Parathyroid adenoma (tissue), 2 donors: ENCODE measurements around the gene RETREG1.

Experiments used
- H2AFZ ChIP-seq: fragments of 300-600 bp; sonication (generic); one replicate; pipeline ENCODE4 v1.7.0; 2017; ENCODE audit warnings: antibody characterized with exemption, mild to moderate bottlenecking
- H3K27ac ChIP-seq: fragments of 300-600 bp; sonication (generic); one replicate; pipeline ENCODE4 v1.7.0; 2017
- H3K27me3 ChIP-seq: fragments of 300-600 bp; sonication (generic); one replicate; pipeline ENCODE4 v1.7.0; 2017; ENCODE audit warnings: low read length; ENCODE audit not compliant: control insufficient read depth, insufficient read depth
- H3K36me3 ChIP-seq: fragments of 300-600 bp; sonication (generic); one replicate; pipeline ENCODE4 v1.7.0; 2017; ENCODE audit warnings: low read length; ENCODE audit not compliant: control insufficient read depth, insufficient read depth
- H3K4me1 ChIP-seq: fragments of 300-600 bp; sonication (generic); one replicate; pipeline ENCODE4 v1.7.0; 2017; ENCODE audit warnings: control low read depth
- H3K4me2 ChIP-seq: fragments of 300-600 bp; sonication (generic); one replicate; pipeline ENCODE4 v1.7.0; 2017; ENCODE audit warnings: low read length
- H3K4me3 ChIP-seq: fragments of 300-600 bp; sonication (generic); one replicate; pipeline ENCODE4 v1.7.0; 2017; ENCODE audit warnings: low read depth, low read length
- H3K79me2 ChIP-seq: fragments of 300-600 bp; sonication (generic); one replicate; pipeline ENCODE4 v1.7.0; 2017; ENCODE audit warnings: control low read depth
- H3K9ac ChIP-seq: fragments of 300-600 bp; sonication (generic); one replicate; pipeline ENCODE4 v1.7.0; 2017; ENCODE audit warnings: mild to moderate bottlenecking
- H3K9me3 ChIP-seq: fragments of 300-600 bp; sonication (generic); one replicate; pipeline ENCODE4 v1.7.0; 2017; ENCODE audit warnings: low read length; ENCODE audit not compliant: control insufficient read depth
- TF ChIP-seq, protein P1 (sequence below): fragments of 300-600 bp; sonication (generic); IDR thresholded peaks from one replicate; pipeline ENCODE4 v1.7.0; 2017; ENCODE audit warnings: antibody characterized with exemption, mild to moderate bottlenecking
- donor health status: primary hyperparathyroidism.

Gene RETREG1

DNA sequence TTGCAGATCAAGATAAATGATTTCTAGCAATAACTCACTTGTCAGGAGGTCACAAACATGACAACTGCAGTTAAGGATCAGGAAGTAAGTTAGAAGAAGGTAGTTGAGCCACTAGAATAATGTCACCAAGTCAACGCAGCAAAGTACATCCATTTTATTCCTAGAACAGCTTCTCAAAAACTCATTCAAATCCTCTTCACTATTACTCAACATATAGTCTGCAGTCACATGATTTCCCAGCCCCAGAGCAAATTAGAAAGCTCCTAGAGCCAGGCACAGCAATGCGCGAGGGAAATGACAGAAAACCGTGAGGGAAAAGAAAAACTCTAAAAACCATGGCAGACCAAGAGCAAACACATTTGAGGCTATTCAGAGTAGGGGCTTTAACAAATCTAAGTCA lies 101.3 kb downstream of the RETREG1 start:
- Histone ChIP-seq H3K27me3 (no peaks in the 10 kb centered on the region), H3K9ac (no peak overlapping the region), H3K9me3 (no peaks in the 10 kb centered on the region), H3K4me2 (no peak overlapping the region), H2AFZ (no peak overlapping the region), H3K36me3 (no peaks in the 10 kb centered on the region), H3K4me3 (no peak overlapping the region), H3K79me2 (peaks cover 5% of the 10 kb centered on the region), H3K27ac (no peak overlapping the region), H3K4me1 (peaks cover 2% of the 10 kb centered on the region)
- TF ChIP-seq, protein P1, sequence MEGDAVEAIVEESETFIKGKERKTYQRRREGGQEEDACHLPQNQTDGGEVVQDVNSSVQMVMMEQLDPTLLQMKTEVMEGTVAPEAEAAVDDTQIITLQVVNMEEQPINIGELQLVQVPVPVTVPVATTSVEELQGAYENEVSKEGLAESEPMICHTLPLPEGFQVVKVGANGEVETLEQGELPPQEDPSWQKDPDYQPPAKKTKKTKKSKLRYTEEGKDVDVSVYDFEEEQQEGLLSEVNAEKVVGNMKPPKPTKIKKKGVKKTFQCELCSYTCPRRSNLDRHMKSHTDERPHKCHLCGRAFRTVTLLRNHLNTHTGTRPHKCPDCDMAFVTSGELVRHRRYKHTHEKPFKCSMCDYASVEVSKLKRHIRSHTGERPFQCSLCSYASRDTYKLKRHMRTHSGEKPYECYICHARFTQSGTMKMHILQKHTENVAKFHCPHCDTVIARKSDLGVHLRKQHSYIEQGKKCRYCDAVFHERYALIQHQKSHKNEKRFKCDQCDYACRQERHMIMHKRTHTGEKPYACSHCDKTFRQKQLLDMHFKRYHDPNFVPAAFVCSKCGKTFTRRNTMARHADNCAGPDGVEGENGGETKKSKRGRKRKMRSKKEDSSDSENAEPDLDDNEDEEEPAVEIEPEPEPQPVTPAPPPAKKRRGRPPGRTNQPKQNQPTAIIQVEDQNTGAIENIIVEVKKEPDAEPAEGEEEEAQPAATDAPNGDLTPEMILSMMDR = no peak

DNA sequence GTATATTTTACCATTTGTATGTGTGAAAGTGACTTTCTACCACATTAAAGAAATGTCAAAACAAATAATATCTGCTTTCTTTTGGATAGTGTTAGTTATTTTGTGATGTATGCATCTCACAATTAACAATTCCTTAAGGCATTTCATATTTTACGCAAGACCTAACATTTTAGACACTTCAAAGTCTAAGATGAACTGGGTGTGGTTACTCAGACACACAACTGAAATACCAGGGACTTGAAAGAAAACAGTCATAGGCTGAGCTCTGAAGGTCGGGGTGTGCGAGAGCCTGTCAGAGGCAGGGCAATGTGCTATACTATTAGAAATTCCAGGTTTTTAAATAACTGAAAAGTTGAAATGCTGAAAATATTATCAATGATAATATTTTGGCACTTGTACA lies 106.7 kb downstream of the RETREG1 start:
- no peak overlapping the region for H3K4me2 ChIP-seq
- H3K9me3 ChIP-seq = no peaks in the 10 kb centered on the region
- H3K27ac ChIP-seq = no peak overlapping the region
- TF ChIP-seq, protein P1 = no peak
- no peak overlapping the region for H3K9ac ChIP-seq
- peaks cover 11% of the 10 kb centered on the region for H3K79me2 ChIP-seq
- no peaks in the 10 kb centered on the region for H3K36me3 ChIP-seq
- H3K27me3 ChIP-seq = no peaks in the 10 kb centered on the region
- no peak overlapping the region for H2AFZ ChIP-seq
- no peak overlapping the region for H3K4me3 ChIP-seq
- peaks cover 5% of the 10 kb centered on the region for H3K4me1 ChIP-seq

DNA sequence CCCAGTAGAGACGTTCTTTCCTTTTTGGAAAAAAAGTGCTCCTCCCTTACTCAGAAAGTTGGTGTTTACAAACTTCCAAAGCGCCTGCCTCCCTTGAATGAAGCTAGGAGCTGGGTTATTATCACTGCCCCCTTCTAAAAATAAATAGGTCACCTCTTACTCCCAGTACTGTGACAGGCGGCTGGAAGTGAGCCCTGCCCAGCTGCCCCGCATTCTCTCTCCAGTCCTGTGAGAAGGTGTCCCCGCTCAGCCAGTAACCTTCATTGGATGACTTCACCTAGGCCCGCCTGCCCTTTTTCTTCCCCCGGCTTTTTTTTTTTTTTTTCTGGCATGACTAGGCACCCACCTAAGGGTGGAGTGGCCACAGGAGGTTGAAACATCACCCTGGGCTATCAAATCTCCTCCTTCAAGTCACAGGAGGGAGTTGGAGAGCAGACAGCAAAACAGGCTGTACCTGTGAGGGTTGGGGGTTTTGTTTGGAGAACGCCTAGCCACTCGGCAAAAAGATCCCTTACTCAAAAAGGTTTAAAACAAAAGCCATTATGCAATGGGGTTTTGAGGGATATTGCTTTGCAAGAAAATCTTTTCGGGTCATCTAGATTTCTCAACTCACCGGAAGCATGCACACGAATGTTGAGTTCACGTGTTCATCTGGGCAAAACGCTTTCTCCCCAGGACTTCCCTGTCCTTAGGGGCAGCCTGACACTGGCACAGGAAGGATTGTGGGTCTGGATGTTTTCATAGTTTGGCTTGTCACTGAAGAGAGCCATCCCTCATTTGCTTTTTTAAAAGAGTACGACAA lies 107.9 kb downstream of the RETREG1 start:
- Histone ChIP-seq H3K4me1 (peaks cover 5% of the 10 kb centered on the region), H3K27ac (peak overlapping the region; percentile 87), H3K4me3 (peak overlapping the region; percentile 45), H3K79me2 (peaks cover 22% of the 10 kb centered on the region), H2AFZ (peak overlapping the region; percentile 25), H3K9ac (no peak overlapping the region), H3K36me3 (no peaks in the 10 kb centered on the region), H3K4me2 (peak overlapping the region; percentile 68), H3K9me3 (no peaks in the 10 kb centered on the region), H3K27me3 (no peaks in the 10 kb centered on the region)
- TF ChIP-seq, protein P1 = no peak

DNA sequence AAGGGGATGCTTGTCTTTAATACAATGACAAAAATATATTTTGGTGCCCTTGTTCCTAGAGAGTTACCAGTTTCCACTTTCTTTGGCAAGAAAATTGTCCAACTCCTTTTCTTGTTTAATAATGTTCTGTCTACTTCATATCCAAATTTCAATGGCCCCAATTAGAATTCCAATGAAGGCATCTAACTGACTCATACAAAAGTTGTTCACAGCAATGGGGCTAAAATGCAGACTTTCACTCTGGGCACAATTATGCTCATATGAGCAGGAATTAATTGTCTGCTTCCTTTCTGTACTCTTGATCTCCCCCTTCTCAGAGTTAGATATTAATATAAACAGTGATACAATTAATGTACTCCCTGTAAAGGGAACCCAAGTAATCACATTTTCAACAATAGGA lies 109.1 kb downstream of the RETREG1 start:
- Histone ChIP-seq H3K79me2 (peaks cover 27% of the 10 kb centered on the region), H3K4me1 (peaks cover 4% of the 10 kb centered on the region), H3K36me3 (no peaks in the 10 kb centered on the region), H3K4me3 (peak overlapping the region; percentile 45), H3K4me2 (peak overlapping the region; percentile 68), H3K27me3 (no peaks in the 10 kb centered on the region), H3K9ac (no peak overlapping the region), H3K9me3 (no peaks in the 10 kb centered on the region), H2AFZ (no peak overlapping the region), H3K27ac (peak overlapping the region; percentile 87)
- TF ChIP-seq, protein P1 = no peak

DNA sequence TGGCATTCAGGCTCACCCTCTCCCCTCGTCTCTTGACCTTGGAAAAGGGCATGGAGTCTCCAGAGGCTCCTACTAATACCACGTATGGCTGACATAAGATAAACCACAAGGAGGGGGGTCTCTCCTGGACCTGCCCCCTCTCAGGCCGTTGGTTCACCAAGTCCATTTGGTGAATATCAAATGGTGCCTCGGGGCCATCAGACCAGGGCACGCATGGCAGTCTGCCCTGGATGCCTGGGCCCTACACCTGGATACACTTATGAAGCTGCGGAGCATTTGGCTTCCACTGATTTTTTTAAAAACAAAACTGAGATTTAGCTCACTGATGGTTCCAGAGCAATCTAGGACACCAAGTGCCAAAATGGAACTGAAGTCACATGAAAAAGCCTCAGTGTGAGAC lies 110.9 kb downstream of the RETREG1 start:
- H2AFZ ChIP-seq = no peak overlapping the region
- H3K4me3 ChIP-seq = no peak overlapping the region
- TF ChIP-seq, protein P1 = no peak
- H3K36me3 ChIP-seq = no peaks in the 10 kb centered on the region
- no peak overlapping the region for H3K27ac ChIP-seq
- peaks cover 3% of the 10 kb centered on the region for H3K4me1 ChIP-seq
- H3K79me2 ChIP-seq = peaks cover 33% of the 10 kb centered on the region
- no peak overlapping the region for H3K9ac ChIP-seq
- H3K9me3 ChIP-seq = no peaks in the 10 kb centered on the region
- H3K4me2 ChIP-seq = no peak overlapping the region
- H3K27me3 ChIP-seq = no peaks in the 10 kb centered on the region
